Peyer's patch (tissue), 4 donors: ENCODE measurements around the gene DRGX.

Experiments used
- POLR2A ChIP-seq, 2 donors: fragments of 450-650 bp; IDR thresholded peaks; one replicate each; pipeline ENCODE4 v1.5.1; 2017; ENCODE audit warnings: antibody characterized with exemption in 2 of 2, mild to moderate bottlenecking in 2 of 2, moderate library complexity in 2 of 2
- TF ChIP-seq, protein P1 (sequence below), 6 experiments: fragments of 450-650 bp in 4 of 6; fragments of 200-600 bp in 2 of 6; sonication (generic) in 1 of 6; IDR thresholded peaks; one replicate each; pipeline ENCODE4 v1.5.1; 2017 to 2019; ENCODE audit warnings: antibody characterized with exemption in 6 of 6, mild to moderate bottlenecking in 3 of 6, moderate library complexity in 1 of 6

DNA sequence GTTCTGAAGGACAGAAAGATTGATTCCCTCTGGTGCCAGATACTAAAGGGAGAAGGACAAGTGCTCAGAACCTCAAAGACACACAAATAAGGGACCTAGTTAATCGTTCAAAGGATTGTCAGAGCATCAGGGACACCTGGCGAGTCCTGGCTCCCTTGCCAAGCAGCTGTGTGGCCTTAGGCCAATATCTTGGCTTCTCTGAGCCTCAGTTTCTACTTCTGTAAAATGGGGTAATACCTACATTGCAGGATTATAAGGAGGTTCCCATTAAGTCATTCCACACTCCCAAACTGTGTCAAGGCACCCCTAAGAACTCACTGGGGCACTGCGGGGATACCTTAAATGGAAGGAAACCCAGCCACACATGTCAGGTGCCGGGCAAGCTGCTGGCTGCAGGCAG is 29.4 kb downstream of the DRGX start:
- TF ChIP-seq, protein P1, sequence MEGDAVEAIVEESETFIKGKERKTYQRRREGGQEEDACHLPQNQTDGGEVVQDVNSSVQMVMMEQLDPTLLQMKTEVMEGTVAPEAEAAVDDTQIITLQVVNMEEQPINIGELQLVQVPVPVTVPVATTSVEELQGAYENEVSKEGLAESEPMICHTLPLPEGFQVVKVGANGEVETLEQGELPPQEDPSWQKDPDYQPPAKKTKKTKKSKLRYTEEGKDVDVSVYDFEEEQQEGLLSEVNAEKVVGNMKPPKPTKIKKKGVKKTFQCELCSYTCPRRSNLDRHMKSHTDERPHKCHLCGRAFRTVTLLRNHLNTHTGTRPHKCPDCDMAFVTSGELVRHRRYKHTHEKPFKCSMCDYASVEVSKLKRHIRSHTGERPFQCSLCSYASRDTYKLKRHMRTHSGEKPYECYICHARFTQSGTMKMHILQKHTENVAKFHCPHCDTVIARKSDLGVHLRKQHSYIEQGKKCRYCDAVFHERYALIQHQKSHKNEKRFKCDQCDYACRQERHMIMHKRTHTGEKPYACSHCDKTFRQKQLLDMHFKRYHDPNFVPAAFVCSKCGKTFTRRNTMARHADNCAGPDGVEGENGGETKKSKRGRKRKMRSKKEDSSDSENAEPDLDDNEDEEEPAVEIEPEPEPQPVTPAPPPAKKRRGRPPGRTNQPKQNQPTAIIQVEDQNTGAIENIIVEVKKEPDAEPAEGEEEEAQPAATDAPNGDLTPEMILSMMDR (IDR thresholded peaks at IDR 0.05): no peak
- TF ChIP-seq POLR2A (IDR thresholded peaks at IDR 0.05): no peak
